DND-41 (cell line): Measurements from ENCODE around the gene THSD7B.

Source experiments
- CTCF ChIP-seq: IDR thresholded peaks from 2 replicates; pipeline ENCODE4 v1.5.1; 2012; ENCODE audit warnings: borderline replicate concordance, low read length, moderate library complexity, mild to moderate bottlenecking; ENCODE audit not compliant: poor library complexity, severe bottlenecking; ENCODE audit errors: extremely low read depth
- EZH2 ChIP-seq: IDR thresholded peaks from 3 replicates; pipeline ENCODE4 v1.6.1; 2012; ENCODE audit warnings: borderline replicate concordance, low read depth, mild to moderate bottlenecking, moderate library complexity, low read length, inconsistent platforms; ENCODE audit not compliant: severe bottlenecking

GRCh38 chr2:136994793-136995192, 229.4 kb downstream of the THSD7B start:
- TF ChIP-seq CTCF (no peak), EZH2 (no peak)
